Fibroblast of lung (primary cell): Measurements from ENCODE around the gene TRIP13.
"Not testable (repeated sequence)": the region's sequence is repeated elsewhere in the genome, so short reads cannot be mapped to it uniquely, and the experiment has no call there.

Experiments used
- CTCF ChIP-seq, 2 donors: IDR thresholded peaks in 1 of 2; conservative IDR thresholded peaks in 1 of 2; 1 replicate in 1 of 2; 2 replicates in 1 of 2; pipeline ENCODE4 v1.5.1; 2011 to 2012; ENCODE audit warnings: low read length in 2 of 2, control low read depth in 1 of 2, inconsistent platforms in 1 of 2, low read depth in 1 of 2, mild to moderate bottlenecking in 1 of 2
- EZH2 ChIP-seq: IDR thresholded peaks from 2 replicates; pipeline ENCODE4 v1.5.1; 2012; ENCODE audit warnings: low read length, control low read depth, mild to moderate bottlenecking; ENCODE audit errors: missing control alignments

DNA sequence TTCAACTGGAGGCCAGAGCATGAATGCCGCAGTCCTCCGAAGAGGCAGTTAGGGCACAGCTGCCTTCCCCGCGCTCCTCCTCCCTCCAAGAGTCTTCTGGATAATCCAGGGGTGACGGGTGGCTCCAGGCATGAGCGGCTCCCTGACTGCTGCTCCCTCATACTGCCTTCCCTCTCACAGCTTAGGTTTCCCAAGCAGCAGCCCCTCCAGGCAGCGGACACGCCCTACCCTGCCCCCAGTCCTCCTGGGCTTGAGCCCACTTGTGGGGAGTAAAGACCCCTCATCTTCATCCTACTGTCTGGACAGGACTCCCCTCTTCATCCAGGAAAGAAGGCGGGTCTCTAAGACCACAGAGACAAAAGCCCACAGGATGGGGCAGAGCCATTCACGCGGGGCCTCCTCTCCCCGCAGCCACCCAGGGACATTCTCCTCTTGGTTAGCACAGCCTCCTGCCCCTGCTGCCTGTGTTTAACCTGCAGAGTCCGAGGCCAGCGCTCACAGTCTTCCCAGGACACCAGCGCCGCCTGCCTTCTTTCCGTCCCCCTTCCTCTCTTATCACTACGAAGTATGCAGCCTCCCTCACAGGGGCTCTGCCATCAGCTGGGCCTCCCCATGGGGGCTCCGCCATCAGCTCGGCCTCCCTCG, 47.5 kb upstream of the TRIP13 start:
- TF ChIP-seq CTCF (conservative IDR thresholded peaks at IDR 0.05 in 1 of 2, IDR thresholded peaks at IDR 0.05 in 1 of 2; ENCODE audit: low read depth in 1 of 2, low read length in 2 of 2); EZH2: not testable (repeated sequence)
